Measurements from ENCODE around the gene SLC18A3.

The SLC18A3 gene

GRCh38 chr10:49585387-49585786 is 24.7 kb upstream of the SLC18A3 start:
- TF ChIP-seq, protein P1, sequence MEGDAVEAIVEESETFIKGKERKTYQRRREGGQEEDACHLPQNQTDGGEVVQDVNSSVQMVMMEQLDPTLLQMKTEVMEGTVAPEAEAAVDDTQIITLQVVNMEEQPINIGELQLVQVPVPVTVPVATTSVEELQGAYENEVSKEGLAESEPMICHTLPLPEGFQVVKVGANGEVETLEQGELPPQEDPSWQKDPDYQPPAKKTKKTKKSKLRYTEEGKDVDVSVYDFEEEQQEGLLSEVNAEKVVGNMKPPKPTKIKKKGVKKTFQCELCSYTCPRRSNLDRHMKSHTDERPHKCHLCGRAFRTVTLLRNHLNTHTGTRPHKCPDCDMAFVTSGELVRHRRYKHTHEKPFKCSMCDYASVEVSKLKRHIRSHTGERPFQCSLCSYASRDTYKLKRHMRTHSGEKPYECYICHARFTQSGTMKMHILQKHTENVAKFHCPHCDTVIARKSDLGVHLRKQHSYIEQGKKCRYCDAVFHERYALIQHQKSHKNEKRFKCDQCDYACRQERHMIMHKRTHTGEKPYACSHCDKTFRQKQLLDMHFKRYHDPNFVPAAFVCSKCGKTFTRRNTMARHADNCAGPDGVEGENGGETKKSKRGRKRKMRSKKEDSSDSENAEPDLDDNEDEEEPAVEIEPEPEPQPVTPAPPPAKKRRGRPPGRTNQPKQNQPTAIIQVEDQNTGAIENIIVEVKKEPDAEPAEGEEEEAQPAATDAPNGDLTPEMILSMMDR (IDR thresholded peaks at IDR 0.05; ENCODE audit: low read length, missing control alignments) = no peak
- peak; percentile 49 for DNase-seq (ENCODE audit: low read depth)
- no peak overlapping the region for H3K4me3 ChIP-seq (replicated peaks; ENCODE audit: low read depth, low read length)

- no peak for DNase-seq (ENCODE audit: low read depth)
Observed at GRCh38 chr10:49587981-49588380, 22.1 kb upstream of the SLC18A3 start.

GRCh38 chr10:49592726-49593563 is 17.2 kb upstream of the SLC18A3 start:
- DNase-seq (ENCODE audit: low read depth) = peak; percentile 72
- no peak overlapping the region for H3K4me3 ChIP-seq (replicated peaks; ENCODE audit: low read depth, low read length)
- TF ChIP-seq, protein P1 (IDR thresholded peaks at IDR 0.05; ENCODE audit: low read length, missing control alignments) = peak; percentile 100

More at GRCh38 chr10:49587981-49588380, 22.1 kb upstream of the SLC18A3 start:
- TF ChIP-seq, protein P1 (IDR thresholded peaks at IDR 0.05; ENCODE audit: low read length, missing control alignments) = no peak
- no peak overlapping the region for H3K4me3 ChIP-seq (replicated peaks; ENCODE audit: low read depth, low read length)

DNA sequence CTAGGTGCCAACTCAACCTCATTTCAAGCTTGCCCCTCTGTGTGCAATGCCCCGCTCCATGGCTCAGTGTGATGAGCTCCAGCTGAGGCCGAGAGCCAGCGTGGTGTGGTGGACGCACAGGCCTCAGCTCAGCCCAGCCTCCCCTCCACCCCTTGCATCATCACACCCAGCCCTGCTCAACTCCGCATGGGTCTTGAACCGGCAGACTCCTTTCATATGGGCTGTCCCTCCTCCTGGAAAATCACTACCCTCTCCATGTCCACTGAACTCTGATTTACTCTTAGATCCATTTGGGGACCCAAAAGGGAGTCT is 16.6 kb upstream of the SLC18A3 start:
- DNase-seq (ENCODE audit: low read depth) = no peak
- no peak overlapping the region for H3K4me3 ChIP-seq (replicated peaks; ENCODE audit: low read depth, low read length)
- TF ChIP-seq, protein P1 (IDR thresholded peaks at IDR 0.05; ENCODE audit: low read length, missing control alignments) = no peak

GRCh38 chr10:49593998-49594397 is 16.1 kb upstream of the SLC18A3 start:
- H3K4me3 ChIP-seq (replicated peaks; ENCODE audit: low read depth, low read length) = no peak overlapping the region
- DNase-seq (ENCODE audit: low read depth) = no peak
- TF ChIP-seq, protein P1 (IDR thresholded peaks at IDR 0.05; ENCODE audit: low read length, missing control alignments) = no peak

- TF ChIP-seq, protein P1 (IDR thresholded peaks at IDR 0.05; ENCODE audit: low read length, missing control alignments) = peak; percentile 91
- no peak overlapping the region for H3K4me3 ChIP-seq (replicated peaks; ENCODE audit: low read depth, low read length)
- peak; percentile 84 for DNase-seq (ENCODE audit: low read depth)
Observed at GRCh38 chr10:49594594-49594993, 15.5 kb upstream of the SLC18A3 start.
